Esophagus muscularis mucosa (tissue), 4 donors: ENCODE measurements around the gene ADAM10. TPM values are rescaled to one million over a fixed set of nuclear protein-coding genes. Genes with fewer than 3 reads are reported as not detected.

ENCODE experiments used
- DNase-seq: peaks from one replicate; pipeline ENCODE4 v3.0.0-alpha.2; 2017; ENCODE audit errors: extremely low spot score
- H3K27ac ChIP-seq, 4 donors: fragments of 200-600 bp; sonication (generic); replicated peaks in 1 of 4; 1 replicate in 3 of 4; 2 replicates in 1 of 4; pipeline ENCODE4 v1.5.1; 2016 to 2019; ENCODE audit warnings: mild to moderate bottlenecking in 1 of 4
- H3K27me3 ChIP-seq, 4 donors: fragments of 200-600 bp; sonication (generic); one replicate each; pipeline versions ENCODE4 v1.5.1 to v1.6.0; 2016 to 2019
- H3K36me3 ChIP-seq, 4 donors: fragments of 200-600 bp; sonication (generic); one replicate each; pipeline ENCODE4 v1.5.1; 2016 to 2019
- H3K4me1 ChIP-seq, 4 donors: fragments of 200-600 bp; sonication (generic); one replicate each; pipeline ENCODE4 v1.5.1; 2016 to 2019
- H3K4me3 ChIP-seq, 4 donors: fragments of 200-600 bp; sonication (generic); 1 replicate in 2 of 4; 2 replicates in 2 of 4; pipeline ENCODE4 v1.5.1; 2016 to 2019; ENCODE audit warnings: mild to moderate bottlenecking in 4 of 4, moderate library complexity in 1 of 4
- H3K9me3 ChIP-seq, 4 donors: fragments of 200-600 bp; sonication (generic); 1 replicate in 3 of 4; 2 replicates in 1 of 4; pipeline ENCODE4 v1.5.1; 2016 to 2019
- CTCF ChIP-seq, 3 experiments: fragments of 200-600 bp in 2 of 3; fragments of 450-650 bp in 1 of 3; sonication (generic) in 2 of 3; IDR thresholded peaks; one replicate each; pipeline ENCODE4 v1.5.1; 2017 to 2019; ENCODE audit warnings: antibody characterized with exemption in 3 of 3, mild to moderate bottlenecking in 2 of 3, moderate library complexity in 1 of 3
- EP300 ChIP-seq: sonication (generic); formaldehyde crosslinking; IDR thresholded peaks from one replicate; pipeline ENCODE4 v1.6.1; 2017; ENCODE audit warnings: antibody characterized with exemption
- POLR2A ChIP-seq: fragments of 450-650 bp; IDR thresholded peaks from one replicate; pipeline ENCODE4 v1.6.1; 2017; ENCODE audit warnings: antibody characterized with exemption, moderate library complexity, mild to moderate bottlenecking, low read depth
- POLR2AphosphoS5 ChIP-seq, 2 donors: sonication (generic); formaldehyde crosslinking; IDR thresholded peaks; one replicate each; pipeline ENCODE4 v1.6.1; 2017; ENCODE audit warnings: antibody characterized with exemption in 2 of 2
- WGBS: methylation state at CpG from one replicate; pipeline ENCODE4 v1.1.5; 2018; 5-methylcytosine and 5-hydroxymethylcytosine counted together
- intact Hi-C: fragments of 100-400 bp; cut with DNase I; formaldehyde crosslinking; loops from one replicate; pipeline ENCODE4 v1.15.1; 2023
- total RNA-seq, 4 donors: library from RNA; depleted of rRNA; stranded (reverse); fragments of >200 nt; gene quantifications; one replicate each; pipeline versions ENCODE4 v1.1.0 to v1.2.1, GENCODE V29; 2016

The ADAM10 gene
- total RNA-seq, 4 donors from 2014 or later, result 43.8 to 58.8 (median 48.5) TPM

- H3K36me3 ChIP-seq, result no peaks in the 10 kb centered on the region
- intact Hi-C loops, result no loop called here
- no peak for TF ChIP-seq POLR2AphosphoS5 (IDR thresholded peaks at IDR 0.05)
- peaks cover 25 to 47% (median 29%) of the 10 kb centered on the region in 4 donors for H3K4me1 ChIP-seq
- no peak overlapping the region for H3K27ac ChIP-seq
- no peaks in the 10 kb centered on the region for H3K9me3 ChIP-seq
- no peak overlapping the region for H3K4me3 ChIP-seq
- H3K27me3 ChIP-seq, result no peaks in the 10 kb centered on the region
- no peak for DNase-seq
- 71% methylated on average over 1 of the region's 1 CpG for WGBS
Observed at GRCh38 chr15:58738046-58738707, 11.3 kb downstream of the ADAM10 start.

- H3K27ac ChIP-seq, result no peak overlapping the region
- no peak overlapping the region for H3K4me3 ChIP-seq
- intact Hi-C loops, result no loop called here
- no peak for DNase-seq
- H3K9me3 ChIP-seq, result no peaks in the 10 kb centered on the region
- H3K4me1 ChIP-seq, result peaks cover 24 to 38% (median 25%) of the 10 kb centered on the region in 4 donors
- H3K36me3 ChIP-seq, result no peaks in the 10 kb centered on the region
- WGBS, result 88% methylated on average over 3 of the region's 3 CpGs
- no peaks in the 10 kb centered on the region for H3K27me3 ChIP-seq
- TF ChIP-seq POLR2A (no peak), EP300 (no peak), POLR2AphosphoS5 (IDR thresholded peaks at IDR 0.05) (no peak), CTCF (IDR thresholded peaks at IDR 0.05) (no peak)
Observed at GRCh38 chr15:58737298-58737697, 12.2 kb downstream of the ADAM10 start.

- Histone ChIP-seq H3K9me3 (no peaks in the 10 kb centered on the region), H3K4me1 (peaks cover 30 to 48% (median 32%) of the 10 kb centered on the region in 4 donors), H3K27me3 (no peaks in the 10 kb centered on the region), H3K27ac (no peak overlapping the region), H3K4me3 (no peak overlapping the region), H3K36me3 (no peaks in the 10 kb centered on the region)
- DNase-seq, result no peak
- WGBS, result 78% methylated on average over 2 of the region's 2 CpGs
- intact Hi-C loops, result no loop called here
- no peak for TF ChIP-seq POLR2A
- TF ChIP-seq CTCF (IDR thresholded peaks at IDR 0.05), result no peak
- no peak for TF ChIP-seq EP300
- TF ChIP-seq POLR2AphosphoS5 (IDR thresholded peaks at IDR 0.05), result no peak
Observed at GRCh38 chr15:58736018-58736643, 13.4 kb downstream of the ADAM10 start.

- Histone ChIP-seq H3K27ac (no peak overlapping the region), H3K4me3 (no peak overlapping the region), H3K9me3 (no peaks in the 10 kb centered on the region), H3K4me1 (peaks cover 20 to 56% (median 36%) of the 10 kb centered on the region in 4 donors), H3K36me3 (no peaks in the 10 kb centered on the region), H3K27me3 (no peaks in the 10 kb centered on the region)
- intact Hi-C loops, result no loop called here
- TF ChIP-seq EP300, result no peak
- TF ChIP-seq POLR2AphosphoS5 (IDR thresholded peaks at IDR 0.05), result no peak
- TF ChIP-seq POLR2A, result no peak
- TF ChIP-seq CTCF (IDR thresholded peaks at IDR 0.05), result no peak
- DNase-seq, result no peak
- WGBS, result 75% methylated on average over 2 of the region's 2 CpGs
Observed at GRCh38 chr15:58734859-58735258, 14.6 kb downstream of the ADAM10 start.

- intact Hi-C loops, result no loop called here
- TF ChIP-seq POLR2AphosphoS5 (IDR thresholded peaks at IDR 0.05), result no peak
- no peak for TF ChIP-seq CTCF (IDR thresholded peaks at IDR 0.05)
- TF ChIP-seq EP300, result no peak
- no peak for TF ChIP-seq POLR2A
- Histone ChIP-seq H3K27ac (no peak overlapping the region), H3K9me3 (no peaks in the 10 kb centered on the region), H3K36me3 (no peaks in the 10 kb centered on the region), H3K4me3 (no peak overlapping the region), H3K27me3 (no peaks in the 10 kb centered on the region), H3K4me1 (peaks cover 16 to 40% (median 24%) of the 10 kb centered on the region in 4 donors)
- WGBS, result 97% methylated on average over 4 of the region's 4 CpGs
- DNase-seq, result no peak
Observed at GRCh38 chr15:58732625-58733363, 16.7 kb downstream of the ADAM10 start.
